Measurements from ENCODE around the gene ATXN7L2.
"Not testable (repeated sequence)": the region's sequence is repeated elsewhere in the genome, so short reads cannot be mapped to it uniquely, and the experiment has no call there.

The ATXN7L2 gene

GRCh38 chr1:109483672-109484518 is at the start of gene ATXN7L2:
ATXN7L2 (plus strand) TSS chr1:109483905; CDS start chr1:109483954, 49 bp downstream.
- peak within 1 kb of the TSS; percentile 69 for H3K4me3 ChIP-seq (ENCODE audit: low read depth, low read length)
- TF ChIP-seq CTCF (IDR thresholded peaks at IDR 0.05; ENCODE audit: borderline replicate concordance, insufficient read depth, low read depth, low read length), result no peak

- TF ChIP-seq CTCF (IDR thresholded peaks at IDR 0.05; ENCODE audit: borderline replicate concordance, insufficient read depth, low read depth, low read length), result no peak
- no peak overlapping the region for H3K4me3 ChIP-seq (ENCODE audit: low read depth, low read length)
Observed at GRCh38 chr1:109434484-109434883, 49.2 kb upstream of the ATXN7L2 start.

GRCh38 chr1:109438798-109439297 is 44.9 kb upstream of the ATXN7L2 start:
- TF ChIP-seq CTCF (IDR thresholded peaks at IDR 0.05; ENCODE audit: borderline replicate concordance, insufficient read depth, low read depth, low read length), result no peak

GRCh38 chr1:109441069-109441468 is 42.6 kb upstream of the ATXN7L2 start:
- no peak overlapping the region for H3K4me3 ChIP-seq (ENCODE audit: low read depth, low read length)
- no peak for TF ChIP-seq CTCF (IDR thresholded peaks at IDR 0.05; ENCODE audit: borderline replicate concordance, insufficient read depth, low read depth, low read length)

More at GRCh38 chr1:109438798-109439297, 44.9 kb upstream of the ATXN7L2 start:
- no peak overlapping the region for H3K4me3 ChIP-seq (ENCODE audit: low read depth, low read length)

GRCh38 chr1:109443476-109443875 is 40.2 kb upstream of the ATXN7L2 start:
- TF ChIP-seq CTCF (IDR thresholded peaks at IDR 0.05; ENCODE audit: borderline replicate concordance, insufficient read depth, low read depth, low read length), result no peak

DNA sequence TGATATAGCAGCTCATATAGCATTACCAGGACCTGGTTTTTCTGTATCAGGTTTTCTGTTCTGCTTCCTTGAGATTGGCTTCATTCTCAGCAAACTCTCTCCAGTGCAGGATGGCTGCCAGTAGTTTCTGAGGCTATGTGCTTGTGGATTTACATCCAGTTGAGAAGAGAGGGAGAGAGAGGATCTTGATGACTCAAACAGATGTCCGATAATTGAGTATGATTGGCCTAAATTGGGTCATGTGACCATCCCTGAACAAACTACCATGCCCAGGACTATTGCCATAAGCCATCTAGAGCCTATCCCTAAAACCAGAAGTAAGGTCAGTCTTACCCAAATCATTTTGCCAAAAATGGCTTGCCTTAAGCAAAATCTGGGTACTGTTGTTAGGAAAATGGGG is 39.4 kb upstream of the ATXN7L2 start:
- TF ChIP-seq CTCF (IDR thresholded peaks at IDR 0.05; ENCODE audit: borderline replicate concordance, insufficient read depth, low read depth, low read length), result no peak
- no peak overlapping the region for H3K4me3 ChIP-seq (ENCODE audit: low read depth, low read length)

More at GRCh38 chr1:109443476-109443875, 40.2 kb upstream of the ATXN7L2 start:
- H3K4me3 ChIP-seq (ENCODE audit: low read depth, low read length), result no peak overlapping the region

DNA sequence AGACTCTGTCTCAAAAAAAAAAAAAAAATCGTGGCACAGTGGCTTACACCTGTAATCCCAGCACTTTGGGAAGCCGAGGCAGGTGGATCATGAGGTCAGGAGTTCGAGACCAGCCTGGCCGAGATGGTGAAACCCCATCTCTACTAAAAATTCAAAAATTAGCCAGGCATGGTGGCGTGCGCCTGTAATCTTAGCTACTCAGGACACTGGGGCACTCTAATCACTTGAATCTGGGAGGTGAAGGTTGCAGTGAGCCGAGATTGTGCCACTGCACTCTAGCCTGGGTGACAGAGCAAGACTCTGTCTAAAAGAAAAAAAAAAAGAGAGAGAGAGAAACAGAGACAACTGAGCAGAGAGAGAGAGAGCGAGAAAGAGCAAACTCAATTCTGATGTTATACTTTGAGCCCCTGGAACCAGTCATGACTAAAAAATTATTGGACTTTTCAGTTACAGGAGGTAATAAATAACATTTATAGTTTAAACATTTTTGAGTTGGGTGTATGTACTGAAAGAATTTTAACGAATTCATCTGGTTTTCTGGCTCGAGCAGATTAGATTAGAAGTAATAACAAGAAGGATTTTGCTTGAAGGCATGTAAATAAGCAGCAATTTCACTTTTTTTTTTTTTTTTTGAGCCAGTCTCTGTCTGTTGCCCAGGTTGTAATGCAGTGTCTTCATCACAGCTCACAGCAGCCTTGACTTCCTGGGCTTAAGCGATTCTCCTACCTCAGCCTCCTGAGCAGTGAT is 37.6 kb upstream of the ATXN7L2 start:
- H3K4me3 ChIP-seq (ENCODE audit: low read depth, low read length), result not testable (repeated sequence)
